Activated CD4-positive, alpha-beta T cell treated with anti-CD3 and anti-CD28 coated beads, Interleukin-10, Interleukin-2, amounts not matched to agents 100 ng/mL and 50 ng/mL, durations not matched to agents 16 hours and 8 hours (primary cell): Measurements from ENCODE around the gene CCL2.

Source experiments
- DNase-seq: peaks from one replicate; pipeline ENCODE4 v3.0.0-alpha.2; 2020

Gene CCL2

DNA sequence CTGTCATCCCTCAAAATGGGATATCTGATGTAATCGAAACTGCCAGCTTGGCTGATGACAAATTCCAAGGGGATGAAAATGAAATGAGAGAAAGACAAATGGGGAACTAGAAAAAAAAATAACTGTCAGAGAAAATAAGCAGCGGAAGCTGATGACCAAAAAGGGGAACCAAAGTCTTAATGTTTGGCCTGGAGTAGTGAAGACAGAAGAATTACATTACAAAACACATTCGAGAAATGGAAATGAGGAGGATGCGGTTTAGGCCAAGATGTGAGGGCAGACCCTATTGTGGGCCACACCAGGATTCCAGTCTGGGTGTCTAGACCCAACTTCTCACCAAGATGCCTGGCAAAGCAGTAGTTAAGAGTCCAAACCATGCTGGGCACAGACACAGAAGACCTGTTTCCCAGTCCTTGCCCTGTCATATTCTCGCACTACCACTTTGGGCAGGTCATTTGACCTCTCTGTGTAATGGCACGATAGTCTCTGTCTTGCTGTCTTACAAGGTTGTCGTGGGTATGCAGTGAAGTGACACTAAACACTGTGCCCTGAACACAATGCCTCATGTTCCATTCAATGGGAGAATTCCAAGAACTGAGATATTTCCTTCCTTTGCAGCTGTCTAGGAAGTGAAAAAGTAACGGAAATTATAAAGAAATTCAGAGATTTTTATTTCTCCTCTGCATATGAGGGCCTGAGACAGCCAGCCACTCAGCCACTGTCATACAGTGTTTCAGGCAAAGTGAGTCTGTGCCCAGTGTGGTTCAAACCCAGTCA, 12.3 kb upstream of the CCL2 start:
- no peak for DNase-seq

DNA sequence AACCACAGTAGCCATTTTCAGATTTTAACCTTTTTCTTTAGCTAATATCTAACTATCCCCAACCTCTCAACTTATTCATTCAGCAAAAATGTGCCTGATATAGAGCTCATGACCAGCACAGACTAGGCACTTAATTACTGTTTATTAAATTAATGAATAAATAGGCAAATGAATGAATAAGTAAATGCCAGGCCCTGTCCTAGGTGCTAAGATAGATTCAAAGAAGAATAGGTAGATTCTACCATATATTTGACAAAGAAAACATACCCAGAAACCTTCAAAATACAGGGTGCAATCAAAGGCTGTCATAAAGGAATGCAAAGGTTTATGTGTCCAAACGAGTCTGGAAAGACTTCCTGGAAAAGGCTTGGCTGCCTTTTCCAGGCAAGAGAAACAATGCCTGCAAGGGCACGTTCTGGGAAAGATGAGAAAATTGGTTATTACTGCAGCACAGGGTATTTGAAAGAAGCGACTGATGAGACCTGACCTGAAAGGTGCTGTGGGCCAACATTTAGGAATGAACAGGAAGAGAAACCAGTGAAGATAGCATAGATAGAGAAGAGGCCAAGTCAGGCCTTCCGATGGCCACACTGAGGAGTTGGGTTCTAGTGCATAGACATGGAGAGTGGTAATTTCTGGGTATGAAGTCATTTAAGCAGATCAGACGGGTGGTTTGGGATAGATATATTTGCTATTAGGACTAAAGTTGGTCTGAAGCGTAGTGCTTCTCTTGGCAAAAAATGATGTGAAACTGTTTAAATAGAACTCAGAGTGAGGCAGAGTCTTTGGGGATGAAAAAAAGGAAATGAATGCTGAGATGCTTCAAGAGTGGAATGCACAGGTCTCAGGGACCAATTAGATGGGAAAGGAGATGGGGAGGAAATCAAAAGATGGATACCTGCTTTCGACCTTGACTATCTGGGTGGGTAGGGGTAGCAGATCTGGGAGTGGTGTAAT, 11.4 kb upstream of the CCL2 start:
- DNase-seq: no peak

DNA sequence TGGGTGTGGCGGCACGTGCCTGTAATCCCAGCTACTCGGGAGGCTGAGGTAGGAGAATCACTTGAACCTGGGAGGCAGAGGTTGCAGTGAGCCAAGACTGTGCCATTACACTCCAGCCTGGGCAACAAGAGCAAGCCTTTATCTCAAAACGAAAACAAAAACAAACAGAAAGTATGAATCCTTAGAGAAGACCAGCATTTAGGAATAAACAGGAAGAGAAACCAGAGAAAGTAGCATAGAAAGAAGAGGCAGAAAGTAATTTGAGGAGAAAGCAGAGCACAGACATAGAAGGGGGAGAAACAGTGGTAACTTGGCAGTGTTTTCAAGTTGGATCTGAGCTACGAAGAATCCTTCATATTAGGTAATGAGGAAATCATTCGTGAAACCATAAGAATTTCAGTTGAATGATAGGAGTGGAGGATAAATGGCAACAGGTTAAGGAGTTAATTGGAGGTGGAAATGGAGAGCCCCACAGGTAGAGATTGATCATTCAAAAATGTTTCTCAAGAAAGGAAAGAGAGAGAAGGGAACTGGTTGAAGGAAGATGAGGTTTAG, 9.7 kb upstream of the CCL2 start:
- DNase-seq: no peak

DNA sequence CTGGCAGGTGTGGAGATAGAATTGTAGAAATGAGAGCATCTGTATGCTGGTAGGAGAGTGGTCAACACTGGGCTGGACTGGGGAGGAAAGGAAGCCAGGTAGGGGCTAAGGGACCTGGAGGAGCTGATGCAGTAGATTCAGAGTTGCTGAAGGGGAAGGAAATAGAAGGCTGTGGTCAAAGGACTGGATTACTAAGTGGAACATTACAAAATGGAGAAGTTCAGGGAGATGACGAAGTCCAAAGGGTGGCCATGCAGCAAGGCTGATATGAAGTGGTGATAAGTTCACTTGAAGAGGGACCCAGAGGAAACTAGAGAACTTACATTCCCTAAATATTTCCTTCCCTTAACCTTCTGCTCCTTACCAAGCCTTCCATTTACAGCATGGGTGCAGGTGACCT, 8.6 kb upstream of the CCL2 start:
- DNase-seq: no peak

DNA sequence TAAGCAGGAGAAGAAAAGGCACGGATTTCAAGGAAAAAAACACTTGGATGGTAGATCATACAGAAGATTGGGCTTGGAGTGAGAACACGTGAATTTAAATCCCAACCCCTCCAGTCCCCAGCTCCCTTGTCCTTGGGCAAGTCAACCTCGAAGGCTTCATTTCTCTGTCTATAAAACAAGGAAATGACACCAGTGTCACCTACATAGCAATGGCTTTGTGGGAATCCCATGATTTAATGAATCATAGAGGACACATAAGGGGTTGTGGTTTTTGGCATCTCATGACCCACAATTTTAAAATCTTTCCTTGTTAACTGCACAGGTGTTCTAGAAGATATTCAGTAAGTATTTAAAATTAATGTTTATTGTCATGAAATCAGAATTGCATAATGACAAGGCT, 8.2 kb upstream of the CCL2 start:
- DNase-seq: no peak

DNA sequence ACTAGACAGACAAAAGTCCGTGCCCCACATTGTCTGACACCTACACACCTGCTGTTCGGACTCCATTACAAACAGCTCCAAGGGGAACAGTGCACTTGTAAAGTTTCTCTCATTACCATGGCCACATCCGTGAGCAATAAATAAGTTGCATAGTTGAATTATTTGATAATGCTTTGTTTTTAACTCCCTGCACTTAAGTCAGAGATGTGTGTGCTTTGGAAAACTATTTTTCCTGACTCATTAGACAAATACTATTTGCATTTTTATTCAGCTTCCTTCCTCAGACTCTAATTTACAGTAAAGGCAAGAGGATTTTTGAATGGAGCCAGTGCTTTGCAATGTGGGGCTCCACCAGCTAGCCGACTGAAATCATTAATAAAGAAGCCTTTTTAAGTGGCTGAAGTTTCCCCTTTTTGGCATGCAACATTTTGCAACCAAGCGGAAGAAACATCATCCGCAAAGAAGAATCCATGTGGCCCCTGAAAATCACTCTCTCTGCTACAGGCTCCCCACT, 6.5 kb upstream of the CCL2 start:
- DNase-seq: no peak

DNA sequence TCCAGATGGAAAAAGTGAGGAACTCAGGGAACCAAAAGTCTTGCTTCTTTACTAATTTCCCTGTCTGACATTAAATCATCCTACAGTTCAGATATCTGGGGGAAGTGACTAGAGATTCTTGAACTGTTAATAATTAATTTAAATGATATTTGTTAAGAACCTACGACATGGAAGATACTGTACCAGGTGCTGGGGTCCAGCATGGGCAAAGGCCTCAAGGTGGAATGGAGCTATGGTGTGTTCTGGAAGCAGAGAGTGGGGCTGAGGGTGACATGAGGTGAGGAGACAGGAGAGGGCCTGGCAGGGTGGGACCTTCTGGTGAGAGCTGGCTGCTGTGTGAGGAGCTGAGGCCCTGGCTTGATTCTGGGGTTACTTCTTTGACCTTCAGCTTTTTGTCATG, 6.0 kb upstream of the CCL2 start:
- no peak for DNase-seq

DNA sequence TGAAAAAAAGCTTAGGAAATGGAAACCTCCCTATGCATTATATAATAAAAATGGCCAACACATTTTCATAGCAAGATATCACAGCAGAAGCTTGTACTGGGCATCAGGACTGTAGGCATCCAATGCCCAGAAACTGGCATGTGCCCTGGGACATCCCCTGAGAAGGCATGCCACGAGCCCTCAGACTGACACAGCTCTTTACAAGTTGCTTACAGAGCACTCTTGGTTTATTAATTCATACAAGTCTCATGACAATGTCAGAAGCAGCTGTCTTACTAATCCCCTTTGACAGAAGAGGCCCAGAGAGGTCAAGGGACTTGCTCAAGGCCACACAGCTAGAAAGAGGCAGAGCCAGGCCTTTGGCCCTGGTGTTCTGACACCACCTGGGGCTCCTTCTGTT, 5.6 kb upstream of the CCL2 start:
- DNase-seq: no peak

DNA sequence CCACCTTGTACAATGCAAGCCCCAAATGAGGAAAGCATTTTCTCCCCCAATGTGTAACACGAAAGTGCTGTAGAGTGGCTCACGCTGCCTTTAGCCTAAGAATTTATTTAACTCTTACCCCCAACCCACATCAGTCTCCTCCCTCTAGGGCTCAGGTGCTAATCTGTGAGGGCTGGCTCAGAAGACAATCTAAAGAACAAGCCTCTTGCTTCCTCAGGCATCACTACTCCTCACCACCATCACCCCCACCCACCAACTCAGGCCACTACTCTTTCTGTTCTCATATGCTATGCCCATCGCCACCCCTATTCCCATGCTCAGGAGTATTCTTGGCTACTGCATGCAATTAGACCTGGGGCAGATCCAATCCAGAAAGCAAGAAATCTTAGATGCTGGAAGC, 3.9 kb upstream of the CCL2 start:
- DNase-seq: no peak

DNA sequence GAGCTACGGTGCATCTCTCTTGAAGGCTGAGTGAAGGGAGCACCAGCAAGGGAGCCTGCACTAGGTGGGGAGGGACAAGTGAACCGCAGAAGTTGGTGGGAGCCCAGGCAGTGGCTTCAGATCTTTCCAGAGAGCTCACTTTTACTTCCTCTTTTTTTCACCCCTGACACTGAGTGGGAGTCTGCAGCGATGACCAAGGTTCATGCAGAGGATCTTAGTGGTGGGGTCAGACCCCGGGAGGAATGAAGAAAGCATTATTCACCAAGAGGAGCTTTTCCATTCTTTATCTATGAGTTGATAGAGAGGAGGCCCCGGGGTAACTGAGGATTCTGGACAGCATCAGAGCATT, 3.0 kb upstream of the CCL2 start:
- DNase-seq: no peak

DNA sequence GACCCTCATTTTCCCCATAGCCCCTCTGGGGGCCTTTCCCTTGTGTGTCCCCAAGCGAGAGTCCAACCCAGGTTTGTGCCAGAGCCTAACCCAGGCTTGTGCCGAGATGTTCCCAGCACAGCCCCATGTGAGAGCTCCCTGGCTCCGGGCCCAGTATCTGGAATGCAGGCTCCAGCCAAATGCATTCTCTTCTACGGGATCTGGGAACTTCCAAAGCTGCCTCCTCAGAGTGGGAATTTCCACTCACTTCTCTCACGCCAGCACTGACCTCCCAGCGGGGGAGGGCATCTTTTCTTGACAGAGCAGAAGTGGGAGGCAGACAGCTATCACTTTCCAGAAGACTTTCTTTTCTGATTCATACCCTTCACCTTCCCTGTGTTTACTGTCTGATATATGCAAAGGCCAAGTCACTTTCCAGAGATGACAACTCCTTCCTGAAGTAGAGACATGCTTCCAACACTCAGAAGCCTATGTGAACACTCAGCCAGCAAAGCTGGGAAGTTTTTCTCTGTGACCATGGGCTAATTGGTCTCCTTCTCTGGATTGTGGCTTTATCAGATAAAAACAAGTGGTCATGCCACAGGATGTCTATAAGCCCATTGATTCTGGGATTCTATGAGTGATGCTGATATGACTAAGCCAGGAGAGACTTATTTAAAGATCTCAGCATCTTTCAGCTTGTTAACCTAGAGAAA, 2.5 kb upstream of the CCL2 start:
- no peak for DNase-seq

DNA sequence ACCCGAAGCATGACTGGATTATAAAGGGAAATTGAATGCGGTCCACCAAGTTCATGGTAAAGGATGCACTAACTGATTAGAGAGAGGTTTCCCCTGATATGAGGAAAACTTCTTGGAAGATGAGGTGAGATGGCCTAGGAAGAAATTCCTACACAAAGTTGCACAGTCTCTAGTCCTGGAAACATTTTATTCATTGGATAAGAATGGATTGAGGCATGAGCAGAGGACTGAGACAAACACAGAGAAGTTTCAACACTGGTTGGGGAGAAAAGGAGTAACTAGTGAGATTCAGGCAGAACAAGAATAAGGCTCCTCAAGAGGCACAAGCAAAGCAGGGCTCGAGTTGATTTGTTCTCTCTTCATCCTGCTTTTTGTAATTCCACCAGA, 2.0 kb upstream of the CCL2 start:
- no peak for DNase-seq

DNA sequence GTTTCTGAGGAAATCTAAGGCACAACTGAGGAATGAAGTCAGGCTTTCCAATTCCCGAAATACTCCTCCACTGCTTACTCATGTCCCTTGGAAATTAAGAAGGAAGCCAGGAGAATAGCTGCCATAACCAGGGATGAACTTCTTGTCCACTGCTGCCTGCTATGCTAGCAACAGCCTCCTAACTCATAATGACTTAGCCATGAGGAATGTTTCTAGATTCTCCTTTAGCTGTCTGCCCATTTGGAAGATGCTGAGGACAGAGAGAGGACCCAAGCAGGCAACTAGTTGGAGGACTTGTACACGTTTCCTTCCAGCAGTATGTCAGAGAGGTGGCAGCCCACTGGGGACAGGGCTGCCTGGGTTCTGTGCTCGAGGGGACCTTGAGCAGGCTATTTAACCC, 939 bp upstream of the CCL2 start:
- DNase-seq: no peak

DNA sequence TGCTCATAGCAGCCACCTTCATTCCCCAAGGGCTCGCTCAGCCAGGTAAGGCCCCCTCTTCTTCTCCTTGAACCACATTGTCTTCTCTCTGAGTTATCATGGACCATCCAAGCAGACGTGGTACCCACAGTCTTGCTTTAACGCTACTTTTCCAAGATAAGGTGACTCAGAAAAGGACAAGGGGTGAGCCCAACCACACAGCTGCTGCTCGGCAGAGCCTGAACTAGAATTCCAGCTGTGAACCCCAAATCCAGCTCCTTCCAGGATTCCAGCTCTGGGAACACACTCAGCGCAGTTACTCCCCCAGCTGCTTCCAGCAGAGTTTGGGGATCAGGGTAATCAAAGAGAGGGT, 272 bp downstream of the CCL2 start:
- DNase-seq: no peak

DNA sequence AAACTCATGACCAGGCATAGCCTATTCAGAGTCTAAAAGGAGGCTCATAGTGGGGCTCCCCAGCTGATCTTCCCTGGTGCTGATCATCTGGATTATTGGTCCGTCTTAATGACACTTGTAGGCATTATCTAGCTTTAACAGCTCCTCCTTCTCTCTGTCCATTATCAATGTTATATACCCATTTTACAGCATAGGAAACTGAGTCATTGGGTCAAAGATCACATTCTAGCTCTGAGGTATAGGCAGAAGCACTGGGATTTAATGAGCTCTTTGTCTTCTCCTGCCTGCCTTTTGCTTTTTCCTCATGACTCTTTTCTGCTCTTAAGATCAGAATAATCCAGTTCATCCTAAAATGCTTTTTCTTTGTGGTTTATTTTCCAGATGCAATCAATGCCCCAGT, 756 bp downstream of the CCL2 start:
- DNase-seq: no peak

DNA sequence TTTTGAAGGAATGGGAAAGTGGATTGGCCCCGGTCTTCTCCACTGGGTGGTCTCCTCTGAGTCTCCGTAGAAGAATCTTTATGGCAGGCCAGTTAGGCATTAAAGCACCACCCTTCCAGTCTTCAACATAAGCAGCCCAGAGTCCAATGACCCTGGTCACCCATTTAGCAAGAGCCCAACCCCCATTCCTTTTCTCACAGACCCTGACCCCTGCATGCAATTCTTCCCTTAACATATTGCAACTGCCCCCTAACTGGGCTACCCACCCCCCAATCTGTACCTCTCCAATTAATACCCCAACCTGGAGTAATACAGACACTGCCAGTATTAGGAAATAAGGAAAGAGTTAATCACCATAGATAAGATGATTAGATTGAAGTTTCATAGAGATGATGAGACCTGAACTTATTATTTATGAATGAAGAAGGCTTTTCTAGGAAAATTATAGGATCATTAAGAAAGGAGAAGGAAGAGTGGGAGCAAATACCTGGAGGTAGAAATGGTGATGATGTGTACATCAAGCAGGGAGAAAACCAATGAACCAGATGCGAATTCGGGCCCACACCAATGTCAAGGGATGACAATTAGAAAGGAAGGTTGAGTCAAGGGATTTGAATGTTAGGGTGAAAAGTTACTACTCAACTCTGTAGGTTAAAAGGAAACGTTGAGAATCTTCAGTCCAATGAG, 2.4 kb downstream of the CCL2 start:
- no peak for DNase-seq

DNA sequence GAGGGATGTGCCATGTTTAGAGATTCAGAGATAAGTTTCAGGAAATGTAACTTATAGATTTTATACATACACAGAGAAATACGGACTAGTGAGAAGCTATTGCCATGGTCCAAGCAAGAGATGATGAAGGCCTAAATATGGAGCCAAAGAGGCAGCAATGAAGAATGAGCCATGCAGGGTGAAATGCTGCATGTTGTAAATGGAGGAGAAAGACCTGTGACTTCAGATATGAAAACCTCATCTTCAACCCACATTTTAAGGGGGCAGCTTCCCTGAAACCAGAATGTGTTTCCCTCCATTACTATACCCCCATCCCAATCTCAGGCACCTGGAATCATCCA, 2.9 kb downstream of the CCL2 start:
- DNase-seq: no peak

DNA sequence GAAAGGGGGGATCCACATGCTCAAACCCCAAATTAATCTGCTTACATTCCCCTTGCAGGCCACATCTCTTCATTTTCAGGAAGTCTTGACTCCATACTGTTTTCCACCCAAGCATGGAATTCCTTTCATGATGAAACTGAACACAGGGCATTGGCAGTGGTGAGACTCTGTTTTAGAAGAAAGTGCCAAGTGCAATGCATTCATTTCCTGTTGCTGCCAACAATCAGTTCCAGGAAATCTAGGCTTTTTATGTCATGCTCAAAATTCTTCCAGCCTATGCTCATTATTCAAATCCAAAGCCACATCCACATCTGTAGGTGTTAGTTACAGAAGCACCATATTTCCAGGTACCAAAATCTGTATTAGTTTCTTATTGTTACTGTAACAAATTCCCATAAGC, 4.1 kb downstream of the CCL2 start:
- no peak for DNase-seq

DNA sequence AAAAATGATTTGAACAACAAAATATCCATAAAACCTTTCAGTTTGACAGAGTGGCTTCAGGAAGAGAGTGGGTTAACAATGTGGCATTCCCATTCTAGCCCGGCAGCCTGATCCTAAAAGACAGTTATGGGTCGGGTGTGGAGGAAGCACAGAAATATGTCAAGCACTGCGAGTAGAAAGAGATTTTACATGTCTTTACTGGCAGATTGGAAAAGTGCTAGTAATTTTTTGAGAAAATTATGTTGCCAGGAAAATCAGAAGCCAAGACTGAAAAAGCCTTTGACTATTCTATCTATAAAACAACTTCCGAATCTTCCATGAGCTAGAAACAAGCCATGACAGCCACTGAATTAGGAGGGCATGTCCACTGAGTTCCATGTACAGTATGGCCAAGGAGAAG, 5.8 kb downstream of the CCL2 start:
- no peak for DNase-seq

DNA sequence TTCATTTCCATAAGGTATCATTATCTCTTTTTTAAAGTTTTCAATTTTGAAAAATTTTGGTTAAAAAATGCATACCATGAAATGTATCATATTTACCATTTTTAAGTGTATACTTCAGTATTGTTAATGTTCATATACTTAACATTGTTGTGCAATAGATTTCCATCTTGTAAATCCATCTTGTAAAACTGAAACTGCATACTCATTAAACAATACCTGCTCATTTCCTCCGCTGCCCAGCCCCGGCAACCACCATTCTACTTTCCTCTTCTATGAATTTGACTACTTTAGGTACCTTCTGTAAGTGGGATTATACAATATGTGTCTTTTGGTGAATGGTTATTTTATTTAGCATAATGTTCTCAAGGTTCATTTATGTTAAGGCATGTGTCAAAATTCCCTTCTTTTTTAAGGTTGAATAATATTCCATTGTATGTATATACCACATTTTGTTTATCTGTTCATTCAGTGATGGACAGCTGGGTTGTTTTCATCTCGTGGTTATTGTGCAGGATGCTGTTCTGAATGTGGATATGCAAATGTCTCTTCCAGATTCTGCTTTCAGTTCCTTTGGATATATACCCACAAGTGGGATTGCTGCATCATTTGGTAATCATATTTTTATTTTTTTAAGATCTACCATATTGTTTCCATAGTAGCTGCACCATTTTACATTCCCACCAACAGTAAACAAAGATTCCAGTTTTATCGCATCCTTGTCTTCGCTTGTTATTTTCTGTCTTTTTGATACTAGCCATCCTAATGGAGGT, 6.7 kb downstream of the CCL2 start:
- DNase-seq: peak; percentile 73

DNA sequence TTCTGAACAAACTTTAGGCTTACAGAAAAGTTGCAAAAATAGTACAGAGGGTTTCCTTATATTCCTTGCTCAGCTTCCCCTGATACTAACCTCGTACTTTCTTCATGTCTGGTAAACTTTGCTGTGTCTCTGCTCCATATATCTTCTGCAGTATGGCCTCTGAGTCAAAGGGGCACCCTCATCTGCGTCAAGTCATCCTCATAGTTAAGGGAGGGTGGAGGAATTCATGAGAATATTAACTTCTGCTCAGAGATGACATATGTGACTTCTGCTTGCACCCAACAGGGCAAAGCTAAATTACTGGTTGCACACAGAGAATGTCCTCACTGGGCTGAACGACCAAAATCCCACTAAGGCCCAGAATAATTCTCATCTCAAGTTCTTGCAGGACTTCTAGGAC, 10.6 kb downstream of the CCL2 start:
- no peak for DNase-seq

DNA sequence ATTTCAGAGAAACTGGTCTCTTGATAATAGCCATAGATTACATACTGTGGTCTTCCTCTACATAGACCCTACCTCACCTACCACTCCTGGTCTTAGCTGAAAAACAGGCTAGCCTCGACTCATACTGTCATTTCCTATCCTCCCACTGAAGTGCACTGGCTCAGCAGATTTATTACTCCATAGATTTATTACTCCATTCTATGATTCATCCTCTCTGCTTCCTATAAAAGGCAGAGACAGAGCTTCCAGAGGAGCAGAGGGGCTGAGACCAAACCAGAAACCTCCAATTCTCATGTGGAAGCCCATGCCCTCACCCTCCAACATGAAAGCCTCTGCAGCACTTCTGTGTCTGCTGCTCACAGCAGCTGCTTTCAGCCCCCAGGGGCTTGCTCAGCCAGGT, 14.9 kb downstream of the CCL2 start, which contains the start of gene CCL7:
TSS of gene CCL7 (plus strand) at position 253 of the 400 bp plus-strand sequence. CDS start at position 323, 70 bp downstream.
- no peak for DNase-seq
